GM12878 (cell line): ENCODE measurements around the gene PPP1R11. TPM values are rescaled to one million over a fixed set of nuclear protein-coding genes. Genes with fewer than 3 reads are reported as not detected.

Experiments
- BHLHE40 ChIP-seq, 2 experiments: fragments of 450-650 bp in 1 of 2; IDR thresholded peaks; 2 replicates each; pipeline ENCODE4 v1.6.1; 2011 to 2017; ENCODE audit warnings: low read depth in 2 of 2, borderline replicate concordance in 1 of 2, improper control_type of control experiment in 1 of 2, low read length in 1 of 2, mild to moderate bottlenecking in 1 of 2
- CBX5 ChIP-seq: sonication (generic); IDR thresholded peaks from 2 replicates; pipeline ENCODE4 v1.6.1; 2016; ENCODE audit warnings: low read depth, moderate library complexity, mild to moderate bottlenecking, inconsistent platforms
- CHD1 ChIP-seq: IDR thresholded peaks from 2 replicates; pipeline ENCODE4 v1.6.1; 2012; ENCODE audit warnings: low read depth, low read length, improper control_type of control experiment
- DPF2 ChIP-seq: fragments of 450-650 bp; IDR thresholded peaks from 2 replicates; pipeline ENCODE4 v1.6.1; 2017; ENCODE audit warnings: mild to moderate bottlenecking
- MTA3 ChIP-seq: IDR thresholded peaks from 2 replicates; pipeline ENCODE4 v1.6.1; 2012; ENCODE audit warnings: low read length, inconsistent platforms, borderline replicate concordance
- POU2F2 ChIP-seq: IDR thresholded peaks from 3 replicates; pipeline ENCODE4 v1.6.1; 2011; ENCODE audit warnings: low read depth, mild to moderate bottlenecking, low read length, borderline replicate concordance
- RBBP5 ChIP-seq: fragments of 200-600 bp; sonication (generic); conservative IDR thresholded peaks from 2 replicates; pipeline ENCODE4 v1.6.1; 2016
- RELA ChIP-seq: fragments of 450-650 bp; IDR thresholded peaks from 2 replicates; pipeline ENCODE4 v1.8.0; 2014; ENCODE audit warnings: borderline replicate concordance; ENCODE audit not compliant: partially characterized antibody
- SMAD5 ChIP-seq: IDR thresholded peaks from 2 replicates; pipeline ENCODE4 v1.6.1; 2016; ENCODE audit warnings: antibody characterized with exemption, low read depth
- polyA plus RNA-seq, 11 experiments: library from polyadenylated mRNA; depleted of rRNA in 4 of 11; unstranded in 6 of 11; stranded (reverse) in 5 of 11; fragments of >200 nt; fragmentation: Nextera tagmentation in 4 of 11; fragmentation: Illumina TruSeq in 1 of 11; extraction: Ambion mirVana in 4 of 11; extraction: Trizol in 1 of 11; gene quantifications; 1 replicate in 1 of 11; 2 replicates in 10 of 11; pipeline versions ENCODE4 v1.2.1 to v1.2.3, GENCODE V29; 2011 to 2016; ENCODE audit warnings: inconsistent platforms in 2 of 11, missing spikeins in 2 of 11, low read depth in 1 of 11
- total RNA-seq, 4 experiments: library from RNA; depleted of rRNA in 3 of 4; stranded (reverse); fragments of >200 nt in 3 of 4; fragmentation: Illumina TruSeq in 1 of 4; extraction: Trizol in 1 of 4; gene quantifications; 2 replicates each; pipeline versions ENCODE4 v1.2.1 to v1.2.3, GENCODE V29; 2013 to 2021
- TF ChIP-seq, protein P1 (sequence below): fragments of 450-650 bp; IDR thresholded peaks from 2 replicates; pipeline ENCODE4 v1.6.1; 2017; ENCODE audit warnings: mild to moderate bottlenecking, moderate library complexity
- TF ChIP-seq, protein P2 (sequence below): IDR thresholded peaks from 2 replicates; pipeline ENCODE4 v1.6.1; 2011; ENCODE audit warnings: mild to moderate bottlenecking, low read depth, low read length, moderate library complexity; ENCODE audit not compliant: insufficient replicate concordance

Gene PPP1R11
- total and polyA plus RNA-seq, 10 of the 15 experiments (the other 5 are each of a cell fraction or from before 2014, with no cell fraction given): 12.6 to 56.1 (median 33.5) TPM

GRCh38 chr6:30113003-30113759, 46.2 kb downstream of the PPP1R11 start, which contains the start of gene TRIM31 (continued):
- TF ChIP-seq, protein P1, sequence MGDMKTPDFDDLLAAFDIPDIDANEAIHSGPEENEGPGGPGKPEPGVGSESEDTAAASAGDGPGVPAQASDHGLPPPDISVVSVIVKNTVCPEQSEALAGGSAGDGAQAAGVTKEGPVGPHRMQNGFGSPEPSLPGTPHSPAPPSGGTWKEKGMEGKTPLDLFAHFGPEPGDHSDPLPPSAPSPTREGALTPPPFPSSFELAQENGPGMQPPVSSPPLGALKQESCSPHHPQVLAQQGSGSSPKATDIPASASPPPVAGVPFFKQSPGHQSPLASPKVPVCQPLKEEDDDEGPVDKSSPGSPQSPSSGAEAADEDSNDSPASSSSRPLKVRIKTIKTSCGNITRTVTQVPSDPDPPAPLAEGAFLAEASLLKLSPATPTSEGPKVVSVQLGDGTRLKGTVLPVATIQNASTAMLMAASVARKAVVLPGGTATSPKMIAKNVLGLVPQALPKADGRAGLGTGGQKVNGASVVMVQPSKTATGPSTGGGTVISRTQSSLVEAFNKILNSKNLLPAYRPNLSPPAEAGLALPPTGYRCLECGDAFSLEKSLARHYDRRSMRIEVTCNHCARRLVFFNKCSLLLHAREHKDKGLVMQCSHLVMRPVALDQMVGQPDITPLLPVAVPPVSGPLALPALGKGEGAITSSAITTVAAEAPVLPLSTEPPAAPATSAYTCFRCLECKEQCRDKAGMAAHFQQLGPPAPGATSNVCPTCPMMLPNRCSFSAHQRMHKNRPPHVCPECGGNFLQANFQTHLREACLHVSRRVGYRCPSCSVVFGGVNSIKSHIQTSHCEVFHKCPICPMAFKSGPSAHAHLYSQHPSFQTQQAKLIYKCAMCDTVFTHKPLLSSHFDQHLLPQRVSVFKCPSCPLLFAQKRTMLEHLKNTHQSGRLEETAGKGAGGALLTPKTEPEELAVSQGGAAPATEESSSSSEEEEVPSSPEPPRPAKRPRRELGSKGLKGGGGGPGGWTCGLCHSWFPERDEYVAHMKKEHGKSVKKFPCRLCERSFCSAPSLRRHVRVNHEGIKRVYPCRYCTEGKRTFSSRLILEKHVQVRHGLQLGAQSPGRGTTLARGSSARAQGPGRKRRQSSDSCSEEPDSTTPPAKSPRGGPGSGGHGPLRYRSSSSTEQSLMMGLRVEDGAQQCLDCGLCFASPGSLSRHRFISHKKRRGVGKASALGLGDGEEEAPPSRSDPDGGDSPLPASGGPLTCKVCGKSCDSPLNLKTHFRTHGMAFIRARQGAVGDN: peak; percentile 44; the same call in 1 of the 2 replicates
- TF ChIP-seq BHLHE40 (IDR thresholded peaks at IDR 0.05; ENCODE audit: borderline replicate concordance in 1 of 2, low read depth in 2 of 2, low read length in 1 of 2) (peak in 1 of 2 experiments; percentile 35; a peak in 1 of 4 replicates), MTA3 (no peak), CBX5 (no peak), SMAD5 (no peak), POU2F2 (peak; percentile 20; the same call in 1 of the 3 replicates), CHD1 (no peak), DPF2 (peak; percentile 82), RBBP5 (no peak), RELA (peak; percentile 96)
- TF ChIP-seq, protein P2, sequence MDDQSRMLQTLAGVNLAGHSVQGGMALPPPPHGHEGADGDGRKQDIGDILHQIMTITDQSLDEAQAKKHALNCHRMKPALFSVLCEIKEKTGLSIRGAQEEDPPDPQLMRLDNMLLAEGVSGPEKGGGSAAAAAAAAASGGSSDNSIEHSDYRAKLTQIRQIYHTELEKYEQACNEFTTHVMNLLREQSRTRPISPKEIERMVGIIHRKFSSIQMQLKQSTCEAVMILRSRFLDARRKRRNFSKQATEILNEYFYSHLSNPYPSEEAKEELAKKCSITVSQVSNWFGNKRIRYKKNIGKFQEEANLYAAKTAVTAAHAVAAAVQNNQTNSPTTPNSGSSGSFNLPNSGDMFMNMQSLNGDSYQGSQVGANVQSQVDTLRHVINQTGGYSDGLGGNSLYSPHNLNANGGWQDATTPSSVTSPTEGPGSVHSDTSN: no peak
- TF ChIP-seq, all 136 proteins: peak for 20
